Erythroblast (primary cell): Measurements from ENCODE around the gene CLDN11.

Source experiments
- GATA1 ChIP-seq: IDR thresholded peaks from 2 replicates; pipeline ENCODE4 v1.6.1; 2011; ENCODE audit warnings: low read depth, mild to moderate bottlenecking, control low read depth, low read length, moderate library complexity
- POLR2A ChIP-seq: IDR thresholded peaks from 2 replicates; pipeline ENCODE4 v1.6.1; 2011; ENCODE audit warnings: mild to moderate bottlenecking, low read length

- no peak for TF ChIP-seq POLR2A
- TF ChIP-seq GATA1: no peak
Observed at GRCh38 chr3:170437176-170437575, 18.5 kb downstream of the CLDN11 start.
